ENCODE measurements around the gene TSPAN32.
"Not testable (repeated sequence)": the region's sequence is repeated elsewhere in the genome, so short reads cannot be mapped to it uniquely, and the experiment has no call there.

The TSPAN32 gene

DNA sequence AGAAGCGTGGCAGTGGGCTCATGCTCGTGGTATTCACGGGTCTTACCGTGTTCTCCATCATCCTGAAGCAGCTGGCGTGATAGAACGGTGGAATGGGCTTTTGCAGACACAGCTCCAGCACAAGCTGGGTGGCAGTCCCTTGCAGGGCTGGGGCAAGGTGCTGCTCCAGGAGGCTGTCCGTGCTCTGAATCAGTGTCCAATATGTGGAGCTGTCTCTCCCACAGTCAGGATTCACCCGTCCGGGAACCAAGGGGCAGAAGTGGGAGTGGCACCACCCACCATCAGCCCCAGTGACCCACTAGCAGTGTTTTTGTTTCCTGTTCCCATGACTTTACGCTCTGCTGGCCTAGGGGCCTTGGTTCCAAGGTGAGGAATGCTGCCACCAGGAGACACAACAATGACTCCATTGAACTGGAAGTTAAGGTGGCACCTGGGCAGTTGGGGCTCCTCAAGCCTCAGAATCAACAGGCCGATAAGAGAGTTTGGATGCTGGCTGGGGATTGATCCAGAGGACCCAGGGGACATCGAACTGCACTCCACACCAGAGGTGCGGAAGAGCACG is 58.3 kb downstream of the TSPAN32 start:
- Histone ChIP-seq H3K4me1 (ENCODE audit: control insufficient read depth, insufficient read depth, low read length) (no peaks in the 10 kb centered on the region), H3K9ac (ENCODE audit: low read depth, low read length) (no peak overlapping the region), H3K4me3 (ENCODE audit: low read depth, low read length) (no peak overlapping the region), H3K9me3 (ENCODE audit: control insufficient read depth, insufficient read depth, low read length) (peaks cover 5% of the 10 kb centered on the region), H3K27me3 (ENCODE audit: control insufficient read depth, insufficient read depth, low read length) (no peaks in the 10 kb centered on the region), H3K36me3 (ENCODE audit: control insufficient read depth, insufficient read depth, low read length) (no peaks in the 10 kb centered on the region)

DNA sequence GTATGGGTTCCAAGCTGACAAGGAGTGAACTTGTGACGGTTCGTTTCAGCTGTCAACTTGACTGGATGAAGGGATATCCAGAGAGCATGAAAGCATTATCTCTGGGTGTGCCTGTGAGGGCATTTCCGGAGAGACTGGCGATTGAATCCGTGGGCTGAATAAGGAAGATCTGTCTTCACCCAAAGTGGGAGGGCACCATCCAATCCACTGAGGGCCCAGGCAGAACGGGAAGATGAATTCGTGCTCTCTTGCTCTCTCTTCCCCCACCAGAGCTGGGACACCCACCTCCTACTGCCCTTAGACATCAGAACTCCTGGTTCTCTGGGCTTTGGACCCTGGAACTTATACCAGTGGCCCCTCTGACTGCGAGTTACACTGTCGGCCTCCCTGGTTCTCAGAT is 59.8 kb downstream of the TSPAN32 start:
- no peaks in the 10 kb centered on the region for H3K36me3 ChIP-seq (ENCODE audit: control insufficient read depth, insufficient read depth, low read length)
- no peaks in the 10 kb centered on the region for H3K4me1 ChIP-seq (ENCODE audit: control insufficient read depth, insufficient read depth, low read length)

DNA sequence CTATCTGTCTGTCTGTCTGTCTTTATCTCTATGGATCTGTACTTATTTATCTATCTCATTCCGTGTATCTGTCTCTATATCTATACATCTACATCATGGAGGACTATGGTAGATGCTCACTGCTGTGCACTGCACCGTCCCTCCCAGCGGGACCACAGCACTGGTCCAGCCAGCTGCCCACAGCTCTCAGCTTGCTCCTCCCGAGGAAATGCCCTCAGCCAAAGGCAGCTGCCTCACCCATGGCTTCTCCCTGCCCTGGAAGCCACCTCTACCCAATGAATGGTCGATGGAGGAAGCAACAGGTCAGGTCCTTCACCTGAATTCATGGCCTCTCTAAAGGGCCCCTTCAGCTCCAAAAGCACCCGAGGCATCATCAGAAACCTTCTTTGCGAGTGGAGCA is 60.6 kb downstream of the TSPAN32 start:
- H3K9ac ChIP-seq (ENCODE audit: low read depth, low read length): no peak overlapping the region
- H3K36me3 ChIP-seq (ENCODE audit: control insufficient read depth, insufficient read depth, low read length): no peaks in the 10 kb centered on the region
- H3K4me1 ChIP-seq (ENCODE audit: control insufficient read depth, insufficient read depth, low read length): no peaks in the 10 kb centered on the region
- no peak overlapping the region for H3K4me3 ChIP-seq (ENCODE audit: low read depth, low read length)
- H3K9me3 ChIP-seq (ENCODE audit: control insufficient read depth, insufficient read depth, low read length): no peaks in the 10 kb centered on the region
- no peaks in the 10 kb centered on the region for H3K27me3 ChIP-seq (ENCODE audit: control insufficient read depth, insufficient read depth, low read length)

More for the DNA sequence above, 59.8 kb downstream of the TSPAN32 start:
- Histone ChIP-seq H3K9ac (ENCODE audit: low read depth, low read length) (no peak overlapping the region), H3K9me3 (ENCODE audit: control insufficient read depth, insufficient read depth, low read length) (no peaks in the 10 kb centered on the region), H3K27me3 (ENCODE audit: control insufficient read depth, insufficient read depth, low read length) (no peaks in the 10 kb centered on the region), H3K4me3 (ENCODE audit: low read depth, low read length) (no peak overlapping the region)

DNA sequence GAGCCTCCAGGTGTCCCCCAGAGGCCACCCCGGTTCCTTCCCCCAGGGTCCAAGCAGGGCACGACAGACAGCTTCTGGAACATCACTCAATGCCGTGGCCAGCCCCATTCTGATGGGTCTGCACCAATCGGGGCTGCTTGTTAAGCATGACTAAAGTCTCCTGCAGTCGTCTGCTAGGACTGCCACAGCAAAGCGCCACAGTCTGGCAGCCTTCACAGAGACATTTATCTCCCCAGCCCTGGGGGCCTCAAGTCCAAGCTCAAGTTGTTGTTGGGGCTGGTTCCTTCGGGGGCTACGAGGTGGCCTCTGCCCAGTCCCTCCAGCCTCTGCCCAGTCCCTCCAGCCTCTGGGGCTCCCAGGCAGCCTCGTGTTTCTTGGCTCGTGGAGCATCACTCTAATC is 61.3 kb downstream of the TSPAN32 start:
- H3K36me3 ChIP-seq (ENCODE audit: control insufficient read depth, insufficient read depth, low read length): no peaks in the 10 kb centered on the region

DNA sequence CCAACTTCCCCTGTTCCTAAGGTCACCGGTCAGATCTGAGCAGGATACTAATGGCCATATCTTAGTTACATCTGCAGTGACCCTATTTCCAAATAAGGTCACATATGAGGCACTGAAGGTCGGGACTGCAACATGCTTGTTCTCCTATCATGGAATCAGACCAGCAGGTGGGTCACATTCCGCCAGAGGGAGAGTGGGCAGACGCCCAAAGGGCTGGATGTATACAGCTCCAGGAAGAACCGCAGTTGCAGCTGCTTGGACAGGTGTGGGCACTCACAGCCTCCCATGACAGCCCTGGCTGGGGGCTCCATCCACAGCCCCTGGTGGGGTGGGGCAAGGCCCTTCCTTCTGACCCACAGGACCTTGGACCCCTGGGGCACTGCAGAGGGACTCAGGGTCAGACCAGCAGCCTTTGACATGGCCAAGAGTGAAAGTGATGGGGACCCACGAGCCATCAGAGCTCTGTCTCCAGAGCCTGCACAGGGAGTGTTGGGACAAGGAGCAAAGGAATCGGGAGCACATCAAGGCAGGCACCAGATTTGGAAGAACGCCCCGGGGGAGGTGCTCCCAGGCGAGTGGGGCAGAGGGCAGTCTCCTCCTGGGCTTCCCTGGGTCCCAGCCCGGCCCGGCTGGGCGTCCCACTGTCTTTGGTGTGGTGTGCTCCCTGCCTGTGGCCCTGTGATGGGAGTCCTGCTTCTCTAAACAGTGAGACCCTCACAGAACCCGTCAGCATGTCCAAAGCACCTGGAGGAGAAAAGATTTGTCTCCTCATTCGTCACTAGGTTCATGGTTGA is 62.0 kb downstream of the TSPAN32 start:
- Histone ChIP-seq H3K27me3 (ENCODE audit: control insufficient read depth, insufficient read depth, low read length) (no peaks in the 10 kb centered on the region), H3K9ac (ENCODE audit: low read depth, low read length) (no peak overlapping the region), H3K4me3 (ENCODE audit: low read depth, low read length) (no peak overlapping the region), H3K36me3 (ENCODE audit: control insufficient read depth, insufficient read depth, low read length) (no peaks in the 10 kb centered on the region), H3K4me1 (ENCODE audit: control insufficient read depth, insufficient read depth, low read length) (no peaks in the 10 kb centered on the region), H3K9me3 (ENCODE audit: control insufficient read depth, insufficient read depth, low read length) (no peaks in the 10 kb centered on the region)

More for the DNA sequence above, 61.3 kb downstream of the TSPAN32 start:
- no peaks in the 10 kb centered on the region for H3K27me3 ChIP-seq (ENCODE audit: control insufficient read depth, insufficient read depth, low read length)
- no peaks in the 10 kb centered on the region for H3K9me3 ChIP-seq (ENCODE audit: control insufficient read depth, insufficient read depth, low read length)
- no peaks in the 10 kb centered on the region for H3K4me1 ChIP-seq (ENCODE audit: control insufficient read depth, insufficient read depth, low read length)
- no peak overlapping the region for H3K4me3 ChIP-seq (ENCODE audit: low read depth, low read length)
- no peak overlapping the region for H3K9ac ChIP-seq (ENCODE audit: low read depth, low read length)

DNA sequence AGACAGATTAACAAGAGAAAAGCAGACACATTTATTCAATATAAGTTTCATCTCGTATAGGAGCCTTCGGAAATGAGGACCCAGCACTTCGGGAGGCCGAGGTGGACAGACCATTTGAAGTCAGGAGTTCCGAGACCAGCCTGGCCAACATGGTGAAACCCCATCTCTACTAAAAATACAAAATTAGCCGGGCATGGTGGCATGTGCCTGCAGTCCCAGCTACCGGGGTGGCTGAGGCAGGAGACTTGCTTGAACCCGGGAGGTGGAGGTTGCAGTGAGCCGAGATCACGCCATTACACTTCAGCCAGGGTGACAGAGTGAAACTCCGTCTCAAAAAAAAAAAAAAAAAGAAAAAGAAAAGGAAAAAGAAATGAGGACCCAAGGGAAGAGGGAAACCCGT is 62.6 kb downstream of the TSPAN32 start:
- not testable (repeated sequence) for H3K9me3 ChIP-seq (ENCODE audit: control insufficient read depth, insufficient read depth, low read length); H3K36me3 ChIP-seq (ENCODE audit: control insufficient read depth, insufficient read depth, low read length); H3K27me3 ChIP-seq (ENCODE audit: control insufficient read depth, insufficient read depth, low read length); H3K4me1 ChIP-seq (ENCODE audit: control insufficient read depth, insufficient read depth, low read length); H3K9ac ChIP-seq (ENCODE audit: low read depth, low read length); H3K4me3 ChIP-seq (ENCODE audit: low read depth, low read length)

DNA sequence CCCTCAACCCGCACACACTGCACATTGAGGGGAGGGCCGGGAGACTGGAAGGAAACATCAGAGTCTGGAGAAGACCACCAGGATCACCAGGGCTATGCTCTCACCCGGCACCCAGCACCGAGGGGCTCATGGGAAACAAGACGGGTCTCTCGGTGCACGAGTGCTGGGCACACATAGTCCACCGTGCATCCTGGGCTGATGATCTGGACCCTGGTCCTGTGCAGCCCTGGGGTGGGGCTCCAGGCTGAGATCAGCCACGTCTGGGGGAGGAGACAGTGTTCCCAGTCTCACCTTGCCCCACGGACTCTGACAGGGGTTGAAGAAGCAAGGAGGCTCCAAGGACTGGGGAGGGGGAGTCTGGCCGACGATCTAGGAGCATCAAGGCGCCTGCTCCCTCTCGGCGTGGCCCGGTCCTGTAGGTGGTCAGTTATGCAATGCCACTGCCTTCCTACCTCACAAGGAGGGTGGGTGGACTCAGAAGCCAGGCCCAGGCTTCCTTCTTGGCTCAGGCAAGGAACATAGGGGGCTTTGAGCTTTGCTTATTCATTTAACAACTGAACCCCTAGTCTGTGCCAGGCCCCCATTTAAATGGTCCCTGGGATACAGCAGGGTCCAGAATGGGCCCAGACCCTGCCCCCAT is 63.9 kb downstream of the TSPAN32 start:
- Histone ChIP-seq H3K36me3 (ENCODE audit: control insufficient read depth, insufficient read depth, low read length) (no peaks in the 10 kb centered on the region), H3K9me3 (ENCODE audit: control insufficient read depth, insufficient read depth, low read length) (no peaks in the 10 kb centered on the region), H3K4me3 (ENCODE audit: low read depth, low read length) (no peak overlapping the region), H3K27me3 (ENCODE audit: control insufficient read depth, insufficient read depth, low read length) (no peaks in the 10 kb centered on the region), H3K4me1 (ENCODE audit: control insufficient read depth, insufficient read depth, low read length) (no peaks in the 10 kb centered on the region), H3K9ac (ENCODE audit: low read depth, low read length) (no peak overlapping the region)

DNA sequence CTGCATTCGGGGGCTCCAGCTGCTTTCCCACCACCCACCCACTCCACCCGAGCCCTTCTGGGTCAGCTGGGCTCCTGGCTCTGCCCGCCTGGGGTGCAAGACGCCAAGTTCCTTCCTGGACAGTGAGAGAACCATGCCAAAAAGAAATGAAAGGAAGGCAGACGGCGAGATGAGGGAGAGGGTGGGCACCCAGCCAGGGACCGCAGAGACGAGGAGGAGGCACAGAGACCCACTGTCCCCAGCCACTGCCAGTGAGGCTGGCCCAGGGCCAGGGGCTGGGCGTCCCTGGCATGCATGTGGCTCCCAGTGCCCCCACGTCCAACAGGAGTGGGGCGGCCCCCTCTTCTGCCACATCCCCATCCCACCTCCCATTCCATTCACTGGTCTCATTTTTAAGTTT is 64.5 kb downstream of the TSPAN32 start:
- Histone ChIP-seq H3K4me1 (ENCODE audit: control insufficient read depth, insufficient read depth, low read length) (no peaks in the 10 kb centered on the region), H3K4me3 (ENCODE audit: low read depth, low read length) (no peak overlapping the region), H3K9me3 (ENCODE audit: control insufficient read depth, insufficient read depth, low read length) (no peaks in the 10 kb centered on the region), H3K27me3 (ENCODE audit: control insufficient read depth, insufficient read depth, low read length) (no peaks in the 10 kb centered on the region), H3K9ac (ENCODE audit: low read depth, low read length) (no peak overlapping the region), H3K36me3 (ENCODE audit: control insufficient read depth, insufficient read depth, low read length) (no peaks in the 10 kb centered on the region)

DNA sequence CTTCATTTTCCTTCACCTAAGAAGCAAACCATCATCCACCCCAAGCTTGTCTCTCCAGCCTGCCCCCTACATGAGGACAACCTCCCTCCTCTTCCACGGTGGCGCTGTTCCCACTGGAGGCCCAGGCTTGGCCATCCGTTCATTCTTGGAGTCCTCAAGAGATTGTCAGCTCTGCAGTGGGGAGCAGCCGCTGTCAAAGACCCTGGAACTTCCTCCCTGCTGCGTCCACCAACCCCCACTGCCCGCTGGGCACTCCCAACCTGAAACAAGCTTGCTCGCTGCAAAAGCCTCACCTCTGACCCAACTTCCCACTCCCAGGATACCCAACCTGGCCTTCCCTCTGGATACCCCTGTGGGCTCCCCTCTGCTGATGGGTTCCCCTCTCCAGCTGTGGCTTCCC is 64.9 kb downstream of the TSPAN32 start:
- H3K9ac ChIP-seq (ENCODE audit: low read depth, low read length): no peak overlapping the region
- H3K36me3 ChIP-seq (ENCODE audit: control insufficient read depth, insufficient read depth, low read length): no peaks in the 10 kb centered on the region
- no peaks in the 10 kb centered on the region for H3K27me3 ChIP-seq (ENCODE audit: control insufficient read depth, insufficient read depth, low read length)
- H3K4me1 ChIP-seq (ENCODE audit: control insufficient read depth, insufficient read depth, low read length): no peaks in the 10 kb centered on the region
- no peak overlapping the region for H3K4me3 ChIP-seq (ENCODE audit: low read depth, low read length)
- H3K9me3 ChIP-seq (ENCODE audit: control insufficient read depth, insufficient read depth, low read length): no peaks in the 10 kb centered on the region

DNA sequence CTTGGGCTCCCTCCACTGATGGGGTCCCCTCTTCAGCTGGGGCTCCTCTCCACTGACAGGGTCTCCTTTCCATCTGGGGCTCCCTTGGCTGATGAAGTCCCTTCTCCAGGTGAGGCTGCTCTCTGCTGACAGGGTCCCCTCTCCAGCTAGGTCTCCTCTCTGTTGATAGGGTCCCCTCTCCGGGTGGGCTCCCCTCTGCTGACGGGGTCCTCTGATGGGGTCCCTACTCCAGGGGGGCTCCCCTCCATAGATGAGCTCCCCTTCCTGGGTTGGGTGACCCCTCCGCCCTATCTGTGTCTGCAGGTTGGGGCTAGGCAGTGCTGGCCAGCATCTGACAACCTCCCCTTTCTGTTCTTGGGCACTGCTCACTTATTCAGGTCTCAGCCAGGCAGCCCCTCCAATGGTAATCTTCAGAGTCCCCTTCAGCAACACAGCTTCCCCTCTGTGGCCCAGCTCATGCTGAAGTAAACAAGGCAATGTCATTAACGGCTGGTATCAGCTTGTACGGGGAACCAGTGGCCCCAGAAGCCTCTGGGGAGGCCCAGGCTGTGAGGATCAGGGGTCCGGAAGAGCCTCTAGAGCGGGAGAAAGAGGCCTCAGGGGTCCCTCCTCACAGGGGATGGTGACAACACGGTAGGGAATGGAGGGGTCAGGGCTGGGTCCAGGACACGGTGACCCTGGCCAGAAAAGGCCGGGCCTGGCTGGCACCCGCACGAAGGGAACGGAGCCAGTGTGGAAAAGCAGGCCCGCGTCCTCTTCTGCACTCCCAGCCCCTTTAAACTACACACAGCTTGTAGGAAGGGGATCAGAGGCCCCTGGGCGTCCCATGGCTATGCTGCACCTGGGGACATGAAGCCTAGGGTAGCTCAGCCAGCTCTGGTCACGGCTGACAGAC is 65.7 kb downstream of the TSPAN32 start:
- Histone ChIP-seq H3K4me1 (ENCODE audit: control insufficient read depth, insufficient read depth, low read length) (no peaks in the 10 kb centered on the region), H3K9me3 (ENCODE audit: control insufficient read depth, insufficient read depth, low read length) (no peaks in the 10 kb centered on the region), H3K36me3 (ENCODE audit: control insufficient read depth, insufficient read depth, low read length) (no peaks in the 10 kb centered on the region), H3K27me3 (ENCODE audit: control insufficient read depth, insufficient read depth, low read length) (no peaks in the 10 kb centered on the region), H3K4me3 (ENCODE audit: low read depth, low read length) (no peak overlapping the region), H3K9ac (ENCODE audit: low read depth, low read length) (no peak overlapping the region)

Data from iPS-15b (cell line).